Measurements from ENCODE around the gene EIF3J. TPM values are rescaled to one million over a fixed set of nuclear protein-coding genes. Genes with fewer than 3 reads are reported as not detected.

EIF3J gene
- total and polyA plus RNA-seq, 4 donors: 23.5 to 49.9 (median 39.6) TPM

GRCh38 chr15:44532689-44533088, 4.3 kb upstream of the EIF3J start:
- DNase-seq (ENCODE audit: low spot score): no peak
- no peak overlapping the region for H3K9ac ChIP-seq (ENCODE audit: low read depth in 1 of 2, low read length in 2 of 2)
- WGBS: 98% methylated on average over 3 of the region's 3 CpGs
- TF ChIP-seq EGR1 (IDR thresholded peaks at IDR 0.05; ENCODE audit: low read depth in 2 of 2) (no peak), NR2F2 (IDR thresholded peaks at IDR 0.05) (no peak), GABPA (IDR thresholded peaks at IDR 0.05 in 1 of 2, conservative IDR thresholded peaks at IDR 0.05 in 1 of 2) (no peak), REST (IDR thresholded peaks at IDR 0.05) (no peak), HNF4A (conservative IDR thresholded peaks at IDR 0.05) (no peak), FOXA2 (IDR thresholded peaks at IDR 0.05) (no peak), MAX (IDR thresholded peaks at IDR 0.05) (no peak), CTCF (IDR thresholded peaks at IDR 0.05; ENCODE audit: low read depth, low read length, missing input control) (no peak), HNF4G (IDR thresholded peaks at IDR 0.05) (no peak), YY1 (IDR thresholded peaks at IDR 0.05) (no peak), ATF3 (IDR thresholded peaks at IDR 0.05) (no peak), TAF1 (conservative IDR thresholded peaks at IDR 0.05) (no peak)
- no peaks in the 10 kb centered on the region for H3K9me3 ChIP-seq (ENCODE audit: control insufficient read depth in 4 of 4, low read length in 3 of 4)
- peaks cover 0 to 5% (median under 1%) of the 10 kb centered on the region in 4 donors for H3K36me3 ChIP-seq (ENCODE audit: control insufficient read depth in 4 of 4, insufficient read depth in 3 of 4, low read depth in 1 of 4, low read length in 3 of 4)
- no peak overlapping the region for H3K4me3 ChIP-seq (ENCODE audit: low read depth in 1 of 3, low read length in 3 of 3)
- H3K4me1 ChIP-seq (ENCODE audit: control insufficient read depth in 4 of 4, insufficient read depth in 4 of 4, low read length in 3 of 4): peaks cover 3 to 11% (median 7%) of the 10 kb centered on the region in 4 donors
- no peaks in the 10 kb centered on the region for H3K27me3 ChIP-seq (ENCODE audit: control insufficient read depth in 4 of 4, insufficient read depth in 4 of 4, low read length in 3 of 4)
- no peak overlapping the region for H3K27ac ChIP-seq (ENCODE audit: low read depth in 1 of 2, low read length in 2 of 2)

GRCh38 chr15:44535092-44535491, 1.9 kb upstream of the EIF3J start:
- no peak overlapping the region for H3K4me3 ChIP-seq (ENCODE audit: low read depth in 1 of 3, low read length in 3 of 3)
- H3K36me3 ChIP-seq (ENCODE audit: control insufficient read depth in 4 of 4, insufficient read depth in 3 of 4, low read depth in 1 of 4, low read length in 3 of 4): peaks cover 0 to 5% (median 0%) of the 10 kb centered on the region in 4 donors
- peaks cover 6 to 21% (median 16%) of the 10 kb centered on the region in 4 donors for H3K4me1 ChIP-seq (ENCODE audit: control insufficient read depth in 4 of 4, insufficient read depth in 4 of 4, low read length in 3 of 4)
- no peak for DNase-seq (ENCODE audit: low spot score)
- H3K27me3 ChIP-seq (ENCODE audit: control insufficient read depth in 4 of 4, insufficient read depth in 4 of 4, low read length in 3 of 4): no peaks in the 10 kb centered on the region
- no peaks in the 10 kb centered on the region for H3K9me3 ChIP-seq (ENCODE audit: control insufficient read depth in 4 of 4, low read length in 3 of 4)
- H3K9ac ChIP-seq (ENCODE audit: low read depth in 1 of 2, low read length in 2 of 2): no peak overlapping the region
- WGBS: 97% methylated on average over 8 of the region's 8 CpGs
- no peak for TF ChIP-seq REST (IDR thresholded peaks at IDR 0.05)
- no peak overlapping the region for H3K27ac ChIP-seq (ENCODE audit: low read depth in 1 of 2, low read length in 2 of 2)

Measured in liver (tissue), 9 donors.